A549 (cell line): ENCODE data around the gene MYOC. TPM values are rescaled to one million over a fixed set of nuclear protein-coding genes. Genes with fewer than 3 reads are reported as not detected.

Experiments used
- ATAC-seq, 2 experiments: fragments of 200-7000 bp in 1 of 2; fragments of >200 bp in 1 of 2; cut with Nextera tagmentation in 1 of 2; cut with Tn5 transposase in 1 of 2; 3 replicates each; pipeline versions ENCODE4 v1.8.0 to v1.9.1; 2018 to 2020; ENCODE audit warnings: mild to moderate bottlenecking in 1 of 2, moderate library complexity in 1 of 2
- CTCF ChIA-PET: fragments of 300-600 bp; sonication (Branson Sonifier 250); formaldehyde crosslinking; extraction: SDS; loops from one replicate; lab custom pipeline; 2021; ENCODE audit warnings: antibody characterized with exemption, inconsistent platforms; lab: Yijun Ruan, JAX
- POLR2A ChIA-PET: fragments of 350-600 bp; formaldehyde crosslinking; extraction: SDS; loops from one replicate; lab custom pipeline; 2021; ENCODE audit warnings: antibody characterized with exemption, inconsistent platforms; lab: Yijun Ruan, JAX
- DNase-seq, 2 experiments: peaks; one replicate each; pipeline versions ENCODE4 v3.0.0 to v3.0.0-alpha.2; 2011 to 2016; ENCODE audit warnings: low read depth in 1 of 2, low spot score in 1 of 2
- FAIRE-seq: peaks from 2 replicates; lab custom pipeline; 2011; peaks lifted over from hg19 to GRCh38; lab: Jason Lieb, UNC
- H3K27ac ChIP-seq, 2 experiments: fragments of >200 bp; sonication (Bioruptor Twin); formaldehyde crosslinking; 3 replicates each; pipeline ENCODE4 v1.5.1; 2016 to 2017
- H3K4me1 ChIP-seq: fragments of >200 bp; sonication (Bioruptor Twin); formaldehyde crosslinking; 3 replicates; pipeline ENCODE4 v1.6.1; 2016
- H3K4me2 ChIP-seq: fragments of >200 bp; sonication (Bioruptor Twin); formaldehyde crosslinking; 3 replicates; pipeline ENCODE4 v1.6.1; 2016
- H3K4me3 ChIP-seq: fragments of >200 bp; sonication (Bioruptor Twin); formaldehyde crosslinking; 3 replicates; pipeline ENCODE4 v1.5.1; 2016
- H3K9me3 ChIP-seq: fragments of >200 bp; sonication (Bioruptor Twin); formaldehyde crosslinking; 3 replicates; pipeline ENCODE4 v1.6.1; 2016
- ATOH8 ChIP-seq: fragments of 250-450 bp; sonication (Bioruptor Pico); IDR thresholded peaks from 2 replicates; pipeline ENCODE4 v1.5.0; 2020; ENCODE audit warnings: low read depth, mild to moderate bottlenecking, moderate library complexity
- CBX2 ChIP-seq: fragments of 200-600 bp; sonication (generic); IDR thresholded peaks from 2 replicates; pipeline ENCODE4 v1.6.1; 2016; ENCODE audit warnings: low read depth, mild to moderate bottlenecking, borderline replicate concordance
- CHD2 ChIP-seq: fragments of 150-350 bp; IDR thresholded peaks from 2 replicates; pipeline ENCODE4 v1.6.1; 2014; ENCODE audit warnings: low read length; ENCODE audit not compliant: partially characterized antibody
- EHF ChIP-seq: fragments of 250-450 bp; sonication (Bioruptor Pico); IDR thresholded peaks from 2 replicates; pipeline ENCODE4 v1.5.0; 2020; ENCODE audit warnings: mild to moderate bottlenecking
- EHMT2 ChIP-seq: fragments of 200-600 bp; sonication (generic); IDR thresholded peaks from 2 replicates; pipeline ENCODE4 v1.6.1; 2016; ENCODE audit warnings: antibody characterized with exemption, low read depth, mild to moderate bottlenecking, moderate library complexity
- ELK1 ChIP-seq: fragments of 150-350 bp; IDR thresholded peaks from 2 replicates; pipeline ENCODE4 v1.6.1; 2014; ENCODE audit warnings: low read depth, mild to moderate bottlenecking, low read length
- ESRRA ChIP-seq: fragments of 150-350 bp; IDR thresholded peaks from 2 replicates; pipeline ENCODE4 v1.6.1; 2014; ENCODE audit warnings: mild to moderate bottlenecking, low read length, borderline replicate concordance
- HES2 ChIP-seq: fragments of >200 bp; sonication (Bioruptor Twin); formaldehyde crosslinking; IDR thresholded peaks from 2 replicates; pipeline ENCODE4 v1.6.1; 2016
- HOXB13 ChIP-seq: fragments of 250-450 bp; sonication (Bioruptor Pico); IDR thresholded peaks from 2 replicates; pipeline ENCODE4 v1.5.0; 2020; ENCODE audit warnings: low read depth, mild to moderate bottlenecking, moderate library complexity
- MAFK ChIP-seq: fragments of 450-650 bp; IDR thresholded peaks from 2 replicates; pipeline ENCODE4 v1.6.1; 2014; ENCODE audit not compliant: partially characterized antibody
- MAZ ChIP-seq: fragments of 150-350 bp; IDR thresholded peaks from 2 replicates; pipeline ENCODE4 v1.6.1; 2014; ENCODE audit warnings: antibody characterized with exemption, low read depth, low read length, borderline replicate concordance
- PHF8 ChIP-seq: fragments of 200-600 bp; sonication (generic); IDR thresholded peaks from 2 replicates; pipeline ENCODE4 v1.6.1; 2016; ENCODE audit warnings: low read depth, mild to moderate bottlenecking, antibody characterized with exemption, moderate library complexity, borderline replicate concordance
- POLR2AphosphoS2 ChIP-seq: conservative IDR thresholded peaks from 2 replicates; pipeline ENCODE4 v1.6.1; 2012; ENCODE audit warnings: low read length, improper control_type of control experiment, inconsistent platforms
- SMC3 ChIP-seq: fragments of >200 bp; sonication (Bioruptor Twin); formaldehyde crosslinking; IDR thresholded peaks from 3 replicates; pipeline ENCODE4 v1.6.1; 2018; ENCODE audit warnings: inconsistent platforms
- ZFP36 ChIP-seq: fragments of 450-650 bp; IDR thresholded peaks from 2 replicates; pipeline ENCODE4 v1.6.1; 2014; ENCODE audit warnings: borderline replicate concordance; ENCODE audit not compliant: partially characterized antibody
- WGBS: methylation state at CpG from one replicate; pipeline ENCODE4 v1.1.6; 2017; ENCODE audit errors: missing lambda C conversion rate; 5-methylcytosine and 5-hydroxymethylcytosine counted together
- polyA plus RNA-seq, 4 experiments: library from polyadenylated mRNA; depleted of rRNA in 3 of 4; stranded (reverse); fragments of >200 nt; fragmentation: RNase III in 1 of 4; extraction: RNeasy Plus Mini Kit Qiagen cat#74134 plus additional on column Dnase treatment in 1 of 4; gene quantifications; 2 replicates in 3 of 4; 3 replicates in 1 of 4; pipeline ENCODE4 v1.2.3, GENCODE V29; 2011 to 2017

The MYOC gene
- polyA plus RNA-seq, 2 of the 4 experiments (the other 2 are of a cell fraction): not detected

GRCh38 chr1:171588230-171588629 lies 64.3 kb downstream of the MYOC start:
- ATAC-seq (no peak), DNase-seq (no peak), FAIRE-seq (no peak)
- no peak overlapping the region for H3K4me3 ChIP-seq
- WGBS: 89% methylated on average over 2 of the region's 2 CpGs
- H3K4me1 ChIP-seq: no peaks in the 10 kb centered on the region
- H3K27ac ChIP-seq: no peak overlapping the region
- H3K4me2 ChIP-seq: no peak overlapping the region
- CTCF ChIA-PET: interaction anchor here (1.6 kb wide), 1 partner anchor 56 kb away, joined by 4 read pairs; no protein-coding TSS in a partner anchor
- POLR2A ChIA-PET: no interaction called here
- H3K9me3 ChIP-seq: no peaks in the 10 kb centered on the region
- TF ChIP-seq MAZ (no peak), EHMT2 (no peak), ELK1 (no peak), ATOH8 (CRISPR knock-in tag) (no peak), CBX2 (no peak), CHD2 (no peak), PHF8 (no peak), ESRRA (no peak)

- no peak overlapping the region for H3K4me3 ChIP-seq
- no peak for FAIRE-seq
- 93% methylated on average over 9 of the region's 9 CpGs for WGBS
- no peak overlapping the region for H3K4me2 ChIP-seq
- ChIA-PET CTCF (interaction anchor here (1.2 kb wide), 1 partner anchor 19 kb away, joined by 3 read pairs; no protein-coding TSS in a partner anchor), POLR2A (no interaction called here)
- no peak for DNase-seq
- ATAC-seq: no peak
- H3K9me3 ChIP-seq: no peaks in the 10 kb centered on the region
- no peaks in the 10 kb centered on the region for H3K4me1 ChIP-seq
- no peak for TF ChIP-seq SMC3
- no peak for TF ChIP-seq HOXB13 (CRISPR knock-in tag)
- no peak for TF ChIP-seq POLR2AphosphoS2
- no peak for TF ChIP-seq MAFK
- no peak for TF ChIP-seq HES2
- no peak for TF ChIP-seq EHF (CRISPR knock-in tag)
- TF ChIP-seq ZFP36: no peak
- no peak for TF ChIP-seq CBX2
- no peak for TF ChIP-seq PHF8
- H3K27ac ChIP-seq: no peak overlapping the region
Observed at GRCh38 chr1:171585715-171586114, 66.8 kb downstream of the MYOC start.

Other genes starting within 250 kb of the MYOC start
- gene PRRC2C, start 167.2 kb downstream of the MYOC start, polyA plus RNA-seq (2011; rRNA removed): 96.3 and 139 TPM in 2 replicates
- 50.3 to 61.6 TPM (median 55.4 TPM) in 3 replicates for gene PRRC2C, start 167.2 kb downstream of the MYOC start, polyA plus RNA-seq (2017; fragmentation: RNase III; extraction: RNeasy Plus Mini Kit Qiagen cat#74134 plus additional on column Dnase treatment)
- gene MYOCOS, start 30.4 kb downstream of the MYOC start, polyA plus RNA-seq (2011; rRNA removed): not detected in 2 replicates
- not detected in 3 replicates for gene MYOCOS, start 30.4 kb downstream of the MYOC start, polyA plus RNA-seq (2017; fragmentation: RNase III; extraction: RNeasy Plus Mini Kit Qiagen cat#74134 plus additional on column Dnase treatment)
- gene VAMP4, start 89.4 kb upstream of the MYOC start, polyA plus RNA-seq (2011; rRNA removed): 6.6 and 9.3 TPM in 2 replicates
- 3.7 to 4.3 TPM (median 4.2 TPM) in 3 replicates for gene VAMP4, start 89.4 kb upstream of the MYOC start, polyA plus RNA-seq (2017; fragmentation: RNase III; extraction: RNeasy Plus Mini Kit Qiagen cat#74134 plus additional on column Dnase treatment)
- gene METTL13, start 129.0 kb upstream of the MYOC start, polyA plus RNA-seq (2011; rRNA removed): 54.0 and 61.2 TPM in 2 replicates
- gene METTL13, start 129.0 kb upstream of the MYOC start, polyA plus RNA-seq (2017; fragmentation: RNase III; extraction: RNeasy Plus Mini Kit Qiagen cat#74134 plus additional on column Dnase treatment): 46.5 to 53.7 TPM (median 52.3 TPM) in 3 replicates
- 1.1 and 1.5 TPM in 2 replicates for gene DNM3, start 188.8 kb upstream of the MYOC start, polyA plus RNA-seq (2011; rRNA removed)
- 0.34 to 0.57 TPM (median 0.55 TPM) in 3 replicates for gene DNM3, start 188.8 kb upstream of the MYOC start, polyA plus RNA-seq (2017; fragmentation: RNase III; extraction: RNeasy Plus Mini Kit Qiagen cat#74134 plus additional on column Dnase treatment)